ENCODE data around the gene GOLGA6L10. TPM values are rescaled to one million over a fixed set of nuclear protein-coding genes. Genes with fewer than 3 reads are reported as not detected.

The GOLGA6L10 gene
- total and polyA plus RNA-seq, 2 of the 4 experiments (the other 2 are of a cell fraction) = under 0.01 to 0.79 TPM

DNA sequence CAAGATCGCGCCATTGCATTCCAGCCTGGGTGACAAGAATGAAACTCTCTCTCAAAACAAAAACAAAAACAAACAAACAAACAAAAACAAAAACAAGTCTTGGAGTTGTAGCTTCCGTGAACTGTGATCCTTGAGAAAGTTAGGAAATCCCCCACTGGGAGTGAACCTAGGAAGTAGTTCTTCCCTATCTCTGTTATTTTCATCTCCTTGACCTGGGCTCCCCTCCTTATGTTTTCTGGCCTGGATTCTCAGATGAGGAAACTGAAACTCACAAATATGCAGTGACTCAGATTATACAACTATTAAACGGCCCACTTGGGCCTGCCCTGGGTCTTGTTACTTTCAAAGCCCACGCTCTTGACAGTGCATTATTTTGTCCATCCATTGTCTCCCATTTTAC is 57.0 kb downstream of the GOLGA6L10 start:
- Histone ChIP-seq H3K23ac (ENCODE audit: low read depth, low read length) (no peak overlapping the region), H2BK20ac (ENCODE audit: low read depth, low read length) (no peak overlapping the region), H3K36me3 (ENCODE audit: control insufficient read depth, insufficient read depth, low read length) (no peaks in the 10 kb centered on the region), H3K9me1 (ENCODE audit: insufficient read depth, low read length) (no peaks in the 10 kb centered on the region), H3K4me3 (ENCODE audit: insufficient read depth, low read depth, low read length) (no peak overlapping the region), H3K79me1 (ENCODE audit: low read depth in 1 of 2, low read length in 2 of 2) (no peaks in the 10 kb centered on the region), H3K27ac (ENCODE audit: insufficient read depth, low read length) (no peak overlapping the region), H4K20me1 (ENCODE audit: insufficient read depth, low read length) (no peaks in the 10 kb centered on the region), H2BK120ac (ENCODE audit: low read depth, low read length) (no peak overlapping the region), H3K14ac (replicated peaks; ENCODE audit: low read depth, low read length) (no peak overlapping the region), H2AFZ (replicated peaks; ENCODE audit: low read length, poor library complexity) (no peak overlapping the region), H4K5ac (ENCODE audit: low read depth, low read length) (no peak overlapping the region), H3K56ac (ENCODE audit: extremely low read depth, insufficient read depth, low read length) (no peak overlapping the region), H3K27me3 (ENCODE audit: control insufficient read depth, insufficient read depth, low read length) (peaks cover 2% of the 10 kb centered on the region; the same call in 1 of the 2 replicates), H3K9ac (ENCODE audit: low read depth, low read length) (no peak overlapping the region), H3K18ac (ENCODE audit: low read depth, low read length) (no peak overlapping the region), H3K4me2 (ENCODE audit: low read depth, low read length) (no peak overlapping the region), H2BK5ac (ENCODE audit: low read depth, low read length, poor library complexity, severe bottlenecking) (no peak overlapping the region), H3K4ac (ENCODE audit: low read depth, low read length) (no peak overlapping the region), H2BK15ac (ENCODE audit: low read depth, low read length) (no peak overlapping the region), H2AK9ac (replicated peaks; ENCODE audit: low read depth, low read length, poor library complexity) (no peak overlapping the region), H2AK5ac (ENCODE audit: low read depth, low read length) (no peak overlapping the region), H3K9me3 (ENCODE audit: control insufficient read depth, insufficient read depth, low read length) (no peaks in the 10 kb centered on the region), H4K91ac (ENCODE audit: insufficient read depth, low read depth, low read length) (no peak overlapping the region), H4K8ac (ENCODE audit: low read depth in 2 of 2, low read length in 2 of 2) (no peak overlapping the region), H3K4me1 (ENCODE audit: control insufficient read depth, insufficient read depth, low read length) (no peaks in the 10 kb centered on the region)
- TF ChIP-seq POLR2A (IDR thresholded peaks at IDR 0.05; ENCODE audit: low read depth, low read length) = no peak
- TF ChIP-seq NFE2L2 (IDR thresholded peaks at IDR 0.05; ENCODE audit: low read depth, low read length) = no peak
- no peak for TF ChIP-seq MAFK (IDR thresholded peaks at IDR 0.05; ENCODE audit: low read depth, low read length)
- TF ChIP-seq, protein P1, sequence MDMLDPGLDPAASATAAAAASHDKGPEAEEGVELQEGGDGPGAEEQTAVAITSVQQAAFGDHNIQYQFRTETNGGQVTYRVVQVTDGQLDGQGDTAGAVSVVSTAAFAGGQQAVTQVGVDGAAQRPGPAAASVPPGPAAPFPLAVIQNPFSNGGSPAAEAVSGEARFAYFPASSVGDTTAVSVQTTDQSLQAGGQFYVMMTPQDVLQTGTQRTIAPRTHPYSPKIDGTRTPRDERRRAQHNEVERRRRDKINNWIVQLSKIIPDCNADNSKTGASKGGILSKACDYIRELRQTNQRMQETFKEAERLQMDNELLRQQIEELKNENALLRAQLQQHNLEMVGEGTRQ (IDR thresholded peaks at IDR 0.05; ENCODE audit: low read depth, low read length) = no peak
- TF ChIP-seq, protein P2, sequence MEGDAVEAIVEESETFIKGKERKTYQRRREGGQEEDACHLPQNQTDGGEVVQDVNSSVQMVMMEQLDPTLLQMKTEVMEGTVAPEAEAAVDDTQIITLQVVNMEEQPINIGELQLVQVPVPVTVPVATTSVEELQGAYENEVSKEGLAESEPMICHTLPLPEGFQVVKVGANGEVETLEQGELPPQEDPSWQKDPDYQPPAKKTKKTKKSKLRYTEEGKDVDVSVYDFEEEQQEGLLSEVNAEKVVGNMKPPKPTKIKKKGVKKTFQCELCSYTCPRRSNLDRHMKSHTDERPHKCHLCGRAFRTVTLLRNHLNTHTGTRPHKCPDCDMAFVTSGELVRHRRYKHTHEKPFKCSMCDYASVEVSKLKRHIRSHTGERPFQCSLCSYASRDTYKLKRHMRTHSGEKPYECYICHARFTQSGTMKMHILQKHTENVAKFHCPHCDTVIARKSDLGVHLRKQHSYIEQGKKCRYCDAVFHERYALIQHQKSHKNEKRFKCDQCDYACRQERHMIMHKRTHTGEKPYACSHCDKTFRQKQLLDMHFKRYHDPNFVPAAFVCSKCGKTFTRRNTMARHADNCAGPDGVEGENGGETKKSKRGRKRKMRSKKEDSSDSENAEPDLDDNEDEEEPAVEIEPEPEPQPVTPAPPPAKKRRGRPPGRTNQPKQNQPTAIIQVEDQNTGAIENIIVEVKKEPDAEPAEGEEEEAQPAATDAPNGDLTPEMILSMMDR (conservative IDR thresholded peaks at IDR 0.05; ENCODE audit: low read depth, low read length) = no peak
- TF ChIP-seq FOS (IDR thresholded peaks at IDR 0.05; ENCODE audit: low read depth, low read length) = no peak
- TF ChIP-seq RCOR1 (IDR thresholded peaks at IDR 0.05; ENCODE audit: insufficient replicate concordance, low read length) = no peak
- no peak for TF ChIP-seq RAD21 (IDR thresholded peaks at IDR 0.05; ENCODE audit: low read length)
- TF ChIP-seq MAZ (IDR thresholded peaks at IDR 0.05; ENCODE audit: borderline replicate concordance, low read depth, low read length) = no peak
- no peak for TF ChIP-seq SMC3 (IDR thresholded peaks at IDR 0.05; ENCODE audit: low read depth, low read length)
- TF ChIP-seq CHD1 (IDR thresholded peaks at IDR 0.05; ENCODE audit: low read depth, low read length) = no peak
- TF ChIP-seq CEBPB (IDR thresholded peaks at IDR 0.05; ENCODE audit: low read depth, low read length) = no peak
- no peak for TF ChIP-seq BHLHE40 (IDR thresholded peaks at IDR 0.05; ENCODE audit: low read depth, low read length)
- TF ChIP-seq, protein P3, sequence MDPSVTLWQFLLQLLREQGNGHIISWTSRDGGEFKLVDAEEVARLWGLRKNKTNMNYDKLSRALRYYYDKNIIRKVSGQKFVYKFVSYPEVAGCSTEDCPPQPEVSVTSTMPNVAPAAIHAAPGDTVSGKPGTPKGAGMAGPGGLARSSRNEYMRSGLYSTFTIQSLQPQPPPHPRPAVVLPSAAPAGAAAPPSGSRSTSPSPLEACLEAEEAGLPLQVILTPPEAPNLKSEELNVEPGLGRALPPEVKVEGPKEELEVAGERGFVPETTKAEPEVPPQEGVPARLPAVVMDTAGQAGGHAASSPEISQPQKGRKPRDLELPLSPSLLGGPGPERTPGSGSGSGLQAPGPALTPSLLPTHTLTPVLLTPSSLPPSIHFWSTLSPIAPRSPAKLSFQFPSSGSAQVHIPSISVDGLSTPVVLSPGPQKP (IDR thresholded peaks at IDR 0.05; ENCODE audit: borderline replicate concordance, low read depth, low read length) = no peak
- TF ChIP-seq RFX5 (IDR thresholded peaks at IDR 0.05; ENCODE audit: low read depth, low read length) = no peak
- intact Hi-C loops (cut with micrococcal nuclease) (no loop called here), in situ Hi-C loops (cut with MboI; ENCODE audit: low sequenced_read_pairs) (no loop called here), dilution Hi-C loops (cut with HindIII; ENCODE audit: low sequenced_read_pairs, unreplicated experiment) (no loop called here)
- POLR2A ChIA-PET (ENCODE audit: unreplicated experiment) = no interaction called here
- ATAC-seq (ENCODE audit: low read depth) (no peak), DNase-seq (no peak)
- CTCF ChIA-PET = interaction anchor here (1.1 kb wide), 1 partner anchor 12 kb away, joined by 5 read pairs; no protein-coding TSS in a partner anchor
- WGBS, 2 experiments (ENCODE audit: extremely low coverage in 2 of 2, insufficient read length in 1 of 2) = 71% methylated on average over 2 of the region's 5 CpGs; no CpG with 5 or more reads in 1 of the 2 experiments
- no TSS peak for BruUV-seq (replicated peaks)
